Measurements from ENCODE around the gene COL1A2.

The COL1A2 gene

DNA sequence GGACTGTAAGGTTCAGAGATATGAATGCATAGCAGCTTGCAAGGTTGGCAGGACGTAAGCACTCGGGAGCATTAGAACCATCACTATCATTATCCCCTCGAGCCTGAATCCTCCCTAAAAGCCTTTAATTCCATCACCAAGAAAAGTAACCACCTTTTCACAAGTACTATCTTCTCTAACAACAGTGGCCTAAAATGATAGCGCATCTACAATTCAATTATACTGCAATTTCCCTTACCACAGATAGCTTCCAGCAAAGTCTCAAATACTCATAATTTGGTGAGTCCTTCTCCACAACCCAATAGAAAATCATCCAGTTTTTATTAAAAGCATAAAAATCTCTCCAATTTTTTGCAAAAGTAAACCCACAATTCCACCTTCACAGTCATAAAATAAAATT is 42.0 kb downstream of the COL1A2 start:
- no peak for DNase-seq

DNA sequence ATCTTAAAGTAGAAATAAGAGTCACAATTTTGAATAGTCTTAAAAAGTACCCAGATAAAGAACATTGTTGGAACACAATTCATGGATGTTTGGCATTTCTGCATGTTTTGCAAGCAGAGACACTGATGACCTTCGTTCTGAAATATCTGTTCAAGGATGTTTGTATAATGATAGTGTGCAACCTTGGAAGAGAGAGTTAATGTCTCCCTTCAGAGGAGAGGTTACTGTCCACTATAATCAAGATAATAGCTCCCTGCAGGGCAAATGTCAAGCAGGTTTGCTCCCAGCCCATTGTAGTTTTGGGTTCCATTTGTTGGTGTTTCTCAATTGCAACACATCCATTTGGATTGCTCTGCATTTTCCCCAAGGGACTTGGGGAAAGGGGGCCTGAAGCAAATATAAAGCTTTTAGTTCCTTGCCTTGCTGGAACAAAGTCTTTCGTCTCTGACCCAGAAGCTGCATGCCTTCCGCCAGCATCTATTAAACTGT is 45.2 kb downstream of the COL1A2 start:
- DNase-seq = no peak

DNA sequence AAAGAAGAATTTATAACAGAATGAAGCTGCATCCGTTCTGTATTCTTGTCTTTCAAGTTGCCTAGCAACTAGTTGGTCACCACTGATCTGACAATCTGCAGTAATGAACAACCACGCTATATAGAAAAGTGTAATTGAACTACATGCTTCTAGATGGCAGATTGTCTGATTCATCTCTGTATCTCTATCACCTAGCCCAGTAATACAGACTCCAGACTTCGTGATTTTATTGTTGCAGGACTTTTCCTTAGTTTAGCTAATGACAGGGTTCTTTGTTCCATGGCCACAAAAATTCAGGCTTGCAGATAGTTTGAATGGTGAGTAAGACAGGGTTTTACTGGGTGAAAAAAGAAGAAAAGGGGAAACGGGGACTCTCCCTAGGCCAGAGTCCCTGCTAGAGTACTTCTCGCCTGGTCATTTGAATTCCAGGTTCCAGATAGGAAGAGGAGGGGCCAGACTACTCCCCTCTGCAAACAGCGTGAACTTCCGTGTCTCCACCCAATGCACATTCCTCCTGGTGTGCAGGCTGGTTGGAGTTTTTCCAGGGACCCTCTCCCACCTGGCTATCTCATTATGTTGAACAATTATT is 45.9 kb downstream of the COL1A2 start:
- no peak for DNase-seq

DNA sequence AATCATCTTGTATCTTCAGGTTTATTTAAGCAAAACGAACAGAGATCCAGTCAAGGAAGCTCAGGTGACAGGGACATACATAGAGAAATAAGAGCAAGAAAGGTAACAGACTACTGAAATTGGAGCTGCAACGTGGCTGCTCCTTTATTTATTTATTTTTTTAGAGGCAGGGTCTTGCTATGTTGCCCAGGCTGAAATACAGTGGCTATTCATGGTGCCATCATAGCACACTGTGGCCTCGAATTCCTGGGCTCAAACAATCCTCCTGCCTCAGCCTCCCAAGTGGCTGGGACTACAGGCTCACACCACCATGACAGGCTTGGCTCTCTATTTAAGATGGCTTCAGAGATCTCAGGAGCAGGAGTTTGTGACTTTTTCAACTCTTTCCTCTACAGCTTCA is 46.4 kb downstream of the COL1A2 start:
- no peak for DNase-seq

DNA sequence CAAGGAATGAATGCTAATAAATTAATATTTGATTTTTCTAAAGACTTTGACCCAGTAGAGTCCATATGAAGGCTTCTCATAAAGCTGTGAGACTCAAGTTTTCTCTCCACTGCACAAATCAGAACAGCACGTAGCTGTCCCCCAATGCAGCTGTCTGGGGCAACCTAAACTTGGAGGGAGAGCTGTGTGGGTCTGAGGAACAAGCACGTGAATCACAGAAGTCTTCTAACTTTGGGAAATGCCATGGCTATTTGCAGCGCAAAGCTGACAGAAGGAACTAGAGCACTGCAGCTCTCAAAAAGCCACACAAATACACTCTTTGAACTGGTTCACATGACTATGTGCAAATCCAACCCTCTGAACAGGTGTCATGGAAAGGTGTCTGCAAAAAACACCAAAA is 47.9 kb downstream of the COL1A2 start:
- DNase-seq = no peak

DNA sequence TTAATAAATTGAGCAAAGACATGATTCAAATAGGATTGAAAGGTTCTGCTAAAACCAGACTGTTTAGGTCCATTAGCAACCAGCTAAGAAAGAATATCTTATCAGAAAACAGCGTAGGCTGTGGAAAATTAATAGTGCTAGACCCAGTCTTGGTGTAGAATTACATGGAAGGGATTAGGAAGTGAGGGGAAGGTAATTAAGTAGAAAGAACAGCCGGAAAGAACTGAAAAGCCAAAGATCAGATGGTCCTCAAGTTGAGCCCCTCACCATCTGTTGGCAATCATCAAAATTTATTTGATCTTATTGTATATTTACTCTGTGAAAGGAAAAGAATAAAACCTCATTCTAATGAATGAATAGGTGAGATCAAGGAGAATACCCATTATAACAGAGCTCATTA is 50.1 kb downstream of the COL1A2 start:
- DNase-seq = peak; percentile 76

DNA sequence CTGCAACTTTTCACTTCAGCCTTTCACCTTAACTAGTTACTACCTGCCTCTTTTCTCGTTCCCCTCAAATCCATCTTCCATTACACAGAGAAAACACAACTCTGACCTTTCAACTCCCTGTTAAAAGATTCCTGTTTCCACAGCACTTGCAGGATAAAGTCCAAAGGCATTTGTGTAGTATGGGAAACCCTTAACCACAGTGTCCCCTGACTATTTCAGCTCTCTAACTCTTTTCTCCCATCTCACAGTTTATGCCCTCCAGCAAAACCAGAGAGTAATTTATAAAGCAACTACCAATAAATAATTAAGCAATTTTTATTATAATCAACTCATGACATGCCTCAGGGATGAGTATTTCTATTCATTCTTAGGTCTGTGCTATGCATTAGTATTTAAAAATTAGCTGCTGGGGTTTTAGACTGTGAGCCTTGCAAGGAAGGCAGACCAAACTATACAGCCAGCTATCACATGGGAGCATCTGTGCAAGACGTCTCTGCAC is 51.0 kb downstream of the COL1A2 start:
- DNase-seq = no peak

DNA sequence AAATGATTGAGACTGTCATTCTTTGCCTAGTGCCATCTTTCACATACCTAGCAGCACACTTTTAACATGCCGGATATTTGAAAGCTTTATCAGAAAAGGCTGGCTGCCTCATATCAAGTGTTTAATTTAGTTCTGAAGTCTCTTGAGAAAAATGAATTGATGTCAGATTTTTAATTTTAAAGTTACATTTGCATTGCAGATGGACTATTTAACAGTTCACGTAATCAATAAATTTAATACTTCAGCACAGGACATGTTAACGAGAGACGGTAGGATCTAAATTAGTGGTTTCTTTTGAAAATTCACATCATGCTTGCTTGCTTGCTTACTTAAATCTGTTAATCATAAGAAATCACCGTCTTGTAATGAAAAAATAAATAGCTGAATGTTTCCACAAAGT is 51.6 kb downstream of the COL1A2 start:
- DNase-seq = no peak

DNA sequence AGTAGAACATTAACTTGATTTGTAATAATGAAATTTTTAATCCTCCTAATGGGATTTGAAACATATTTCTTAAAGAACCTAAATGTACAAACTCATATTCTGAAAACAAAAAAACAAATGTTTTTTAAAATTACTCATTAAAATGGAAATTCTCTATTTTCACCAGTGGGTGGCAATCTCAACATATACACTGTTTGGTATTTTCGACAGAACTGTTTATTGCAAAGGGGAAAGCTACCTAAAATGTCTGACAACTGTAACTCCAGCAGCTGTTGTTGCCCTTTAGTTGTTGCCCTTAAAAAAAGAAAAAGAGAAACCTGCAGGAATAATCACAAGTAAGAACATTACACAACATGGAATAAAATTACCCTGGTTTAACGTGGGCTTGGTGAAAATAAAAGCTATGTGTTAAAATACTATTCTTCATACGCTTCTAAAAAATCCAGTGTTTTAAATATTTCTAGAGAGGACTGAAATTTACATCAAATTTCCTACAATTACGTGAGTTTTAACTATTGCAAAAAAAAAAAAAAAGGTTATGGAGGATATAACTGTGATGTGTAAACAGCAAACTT is 54.5 kb downstream of the COL1A2 start:
- DNase-seq = peak; percentile 60

DNA sequence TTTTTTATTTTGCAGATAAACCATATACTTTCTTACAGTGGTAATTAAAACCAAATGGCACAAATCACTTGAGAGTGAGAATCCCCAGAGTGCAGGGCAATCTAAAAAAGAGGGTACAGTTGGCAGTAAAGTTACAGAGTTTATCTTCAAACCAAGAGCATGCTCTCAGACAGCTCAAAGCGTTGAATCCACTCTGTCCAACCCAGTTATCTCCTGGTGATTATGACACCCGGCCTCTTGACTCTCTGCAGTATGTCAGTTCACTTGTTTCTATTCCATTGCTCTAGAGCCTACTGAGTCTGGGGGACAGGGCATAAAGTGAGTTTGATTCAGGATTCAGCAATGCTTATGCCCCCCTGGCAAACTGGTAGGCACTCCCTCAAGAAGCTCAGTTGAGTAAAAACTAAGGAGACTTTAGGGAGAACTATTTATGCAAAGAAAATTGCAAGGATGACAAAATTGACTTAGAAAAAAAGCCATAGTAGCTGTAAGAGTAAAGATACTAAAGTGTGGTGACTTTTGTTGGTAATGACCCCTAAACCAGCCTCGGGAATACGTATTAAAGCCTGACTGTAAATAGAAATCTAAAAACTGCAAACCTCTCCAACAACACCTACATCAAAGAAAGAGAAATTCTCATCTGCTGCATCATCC is 55.5 kb downstream of the COL1A2 start:
- DNase-seq = no peak

DNA sequence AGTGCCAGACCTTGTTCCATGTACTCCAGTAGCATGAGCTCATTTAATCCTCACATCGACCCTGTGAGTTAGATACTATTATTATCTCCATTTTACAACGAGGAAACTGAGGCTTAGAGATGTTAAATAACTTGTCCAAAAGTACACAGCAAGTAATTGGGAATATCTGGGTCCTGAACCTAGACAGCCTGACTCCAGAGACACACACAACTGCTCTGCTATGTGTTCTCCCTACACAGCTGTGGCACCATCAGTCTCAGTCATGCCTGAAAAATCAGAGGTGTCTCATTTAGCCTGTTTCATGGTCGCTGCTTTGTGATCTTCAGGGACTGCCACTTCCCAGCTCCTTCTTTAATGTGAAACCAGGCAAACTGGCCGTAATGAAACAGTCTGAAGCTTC is 56.5 kb downstream of the COL1A2 start:
- DNase-seq = no peak

DNA sequence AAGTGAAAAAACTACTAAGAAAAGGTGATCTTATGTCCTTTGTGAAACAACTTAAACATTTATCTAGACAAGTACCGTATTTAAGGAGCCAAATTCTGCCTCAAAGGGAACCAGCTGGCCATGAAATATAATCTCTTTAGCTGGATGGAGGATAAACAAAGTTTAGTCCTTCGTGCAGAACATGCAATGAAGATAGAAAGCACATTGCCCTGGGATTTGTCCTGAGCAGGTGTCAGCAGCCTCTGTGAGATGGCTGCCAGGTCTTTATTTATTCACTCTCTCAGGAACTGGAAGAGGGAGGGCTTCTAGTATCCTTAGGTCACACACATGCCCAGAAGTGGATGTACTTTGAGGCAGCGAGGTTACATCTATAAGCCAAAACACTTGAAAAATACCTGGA is 57.5 kb downstream of the COL1A2 start:
- peak; percentile 84 for DNase-seq

DNA sequence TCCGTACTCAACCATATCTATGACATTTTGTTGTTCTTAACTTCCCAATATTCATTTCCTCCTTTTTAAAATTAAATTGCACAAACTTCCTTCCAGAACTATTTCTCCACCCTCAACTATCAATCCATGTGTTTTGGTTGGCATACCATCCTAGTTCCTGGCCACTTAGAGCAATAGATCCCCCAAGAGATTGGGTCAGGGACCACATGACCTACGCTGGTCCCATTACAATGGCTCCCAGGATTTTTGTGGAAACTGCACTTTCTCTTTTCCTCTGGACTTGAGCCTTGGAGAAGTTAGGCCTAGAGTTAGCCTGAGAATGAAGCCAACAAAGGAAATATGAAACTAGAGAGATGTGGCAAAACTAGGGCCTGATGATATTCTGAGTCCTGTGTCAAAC is 59.2 kb downstream of the COL1A2 start:
- DNase-seq = no peak

DNA sequence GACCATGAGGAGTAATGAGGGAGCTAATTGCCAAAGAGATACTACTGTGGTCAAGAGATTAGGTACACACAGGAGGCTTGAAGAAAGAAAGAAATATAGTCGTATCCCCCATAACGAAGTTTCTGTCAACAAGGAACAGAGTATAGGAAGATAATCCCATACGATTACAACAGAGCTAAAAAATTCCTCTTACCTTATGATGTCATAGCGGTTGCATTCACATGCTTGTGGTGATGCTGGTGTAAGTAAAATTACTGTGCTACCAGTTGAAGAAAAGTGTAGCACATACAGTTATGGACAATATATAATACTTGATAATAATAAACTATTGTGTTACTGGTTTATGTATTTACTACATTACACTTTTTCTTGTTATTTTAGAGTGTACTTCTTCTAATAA is 63.3 kb downstream of the COL1A2 start:
- DNase-seq = no peak

DNA sequence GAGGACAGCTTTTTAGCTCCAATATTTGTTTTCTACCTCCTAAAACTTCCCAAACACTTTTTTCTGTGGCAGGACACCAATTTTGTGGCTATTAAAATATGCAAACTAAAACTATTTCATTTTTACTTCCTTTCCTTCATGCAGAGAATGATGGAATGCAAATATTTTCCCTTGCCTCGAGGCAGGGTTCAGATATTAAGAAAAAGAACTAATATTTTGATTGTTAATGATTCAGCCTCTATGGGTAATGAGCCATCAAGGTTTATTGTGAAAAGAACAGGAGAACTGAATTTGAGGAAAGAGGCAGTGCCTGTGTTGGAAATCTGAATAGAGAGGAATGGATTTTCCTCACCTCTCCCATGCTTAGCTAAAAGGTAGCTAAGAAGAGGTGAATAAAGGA is 71.8 kb downstream of the COL1A2 start:
- no peak for DNase-seq

DNA sequence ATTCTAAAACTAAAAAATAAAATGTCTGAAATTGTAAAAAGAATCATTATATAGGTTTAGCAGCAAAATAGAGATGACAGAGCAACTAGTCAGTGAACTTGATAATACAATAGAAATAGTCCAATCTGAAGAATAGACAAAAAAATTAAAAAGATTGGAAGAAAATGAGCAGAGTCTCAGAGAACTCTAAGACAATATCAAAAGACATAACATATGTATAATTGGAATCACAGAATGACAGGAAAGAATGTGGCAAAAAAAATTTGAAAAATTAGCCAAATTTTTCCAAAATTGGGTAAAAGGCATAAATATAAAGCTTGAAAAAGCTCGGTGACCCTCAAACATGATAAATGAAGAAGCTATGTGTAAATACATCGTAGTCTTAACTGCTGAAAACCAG is 76.9 kb downstream of the COL1A2 start:
- DNase-seq = no peak

DNA sequence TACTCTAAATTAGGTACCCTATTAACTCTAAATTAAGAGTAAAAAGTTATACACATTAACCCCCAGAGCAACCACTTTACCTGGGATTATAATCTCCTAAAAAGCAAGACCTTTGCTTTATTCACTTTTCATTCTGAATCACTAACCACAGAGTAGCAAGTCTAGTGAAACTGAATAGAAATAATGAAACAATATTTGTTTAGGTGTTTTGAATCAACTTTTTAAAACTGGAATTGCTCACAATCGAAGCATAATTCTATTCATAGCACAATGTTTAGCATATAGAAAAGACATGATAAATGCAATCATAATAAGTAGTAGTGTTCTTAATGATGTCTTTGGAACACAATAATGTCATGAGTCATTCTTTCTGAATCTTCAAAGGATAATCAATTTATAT is 77.9 kb downstream of the COL1A2 start:
- no peak for DNase-seq

DNA sequence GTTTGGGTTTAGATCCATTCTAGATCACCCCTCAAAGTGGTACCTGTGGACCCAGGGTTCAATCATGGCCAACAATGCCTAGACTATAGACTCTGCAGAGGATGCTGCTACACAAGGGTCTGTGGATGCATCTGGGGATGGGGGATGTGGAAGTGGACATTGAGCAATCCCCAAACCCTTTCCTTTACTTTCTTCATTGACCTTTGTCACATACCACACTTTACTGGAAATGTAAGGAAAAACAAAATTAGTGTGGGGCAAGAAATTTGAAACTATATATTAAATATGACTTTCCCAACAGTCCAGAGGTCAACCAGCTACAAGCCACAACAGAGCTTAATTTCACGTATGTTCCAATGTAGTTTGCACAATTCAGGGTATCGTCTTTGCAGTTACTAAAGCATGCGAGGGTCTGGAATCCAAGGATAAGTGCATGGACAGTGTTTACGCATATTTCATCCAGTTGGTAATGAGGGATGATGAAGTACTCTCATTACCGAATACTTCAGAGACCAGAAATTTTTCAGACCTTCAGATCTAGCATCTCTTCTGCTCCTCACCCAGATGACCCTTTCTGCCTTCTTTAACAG is 81.7 kb downstream of the COL1A2 start:
- DNase-seq = no peak

DNA sequence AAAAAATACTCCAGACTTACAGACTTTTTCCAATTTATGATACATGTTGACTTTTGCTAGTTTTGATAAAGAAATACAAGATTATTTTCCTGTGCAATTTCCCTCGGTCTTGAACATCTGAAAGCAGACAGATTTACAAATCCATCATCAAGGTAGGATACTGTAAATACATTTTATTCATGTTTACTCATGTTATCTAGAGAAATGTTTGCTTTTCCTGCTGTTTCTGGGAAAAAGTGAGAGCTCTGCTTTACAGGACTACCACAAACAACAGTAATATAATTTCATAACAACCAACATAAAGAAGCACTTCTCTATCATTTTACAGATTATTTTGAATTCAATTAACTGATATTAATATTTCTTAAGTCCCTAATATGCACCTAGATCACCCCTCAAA is 83.2 kb downstream of the COL1A2 start:
- no peak for DNase-seq

DNA sequence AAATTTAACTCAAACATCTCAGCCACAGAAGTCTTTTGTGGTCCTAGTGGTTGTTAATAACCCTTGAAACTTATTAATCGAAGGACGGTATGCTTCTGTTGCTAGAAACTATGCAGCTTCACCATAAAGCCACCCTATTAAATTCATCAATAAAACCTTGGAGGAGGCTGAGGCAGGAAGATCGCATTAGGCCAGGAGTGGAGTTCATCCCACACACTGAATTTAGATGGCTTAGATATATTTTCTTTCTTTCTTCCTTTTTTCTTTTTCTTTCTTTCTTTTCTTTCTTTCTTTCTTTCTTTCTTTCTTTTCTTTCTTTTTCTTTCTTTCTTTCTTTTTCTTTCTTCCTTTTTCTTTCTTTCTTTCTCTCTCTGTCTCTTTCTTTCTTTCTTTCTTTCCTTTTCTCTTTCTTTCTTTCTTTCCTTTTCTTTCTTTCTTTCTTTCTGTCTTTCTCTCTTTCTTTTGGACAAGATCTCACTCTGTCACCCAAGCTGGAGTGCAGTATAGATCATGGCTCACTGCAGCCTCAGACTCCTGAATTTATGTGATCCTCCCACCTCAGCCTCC is 84.0 kb downstream of the COL1A2 start:
- DNase-seq = no peak
